ENCODE data around the gene NEAT1. TPM values are rescaled to one million over a fixed set of nuclear protein-coding genes. Genes with fewer than 3 reads are reported as not detected.

Gene NEAT1
- total RNA-seq, 2 experiments from 2014 or later: 221 to 223 TPM

- ATAC-seq (ENCODE audit: poor library complexity): no peak
- H3K4me3 Mint-ChIP-seq: no peak overlapping the region
- H3K27ac Mint-ChIP-seq: peak overlapping the region; percentile 72
- no peak overlapping the region for H3K4me3 ChIP-seq (ENCODE audit: low read length)
- peak in 3 of 14 experiments; percentile 35 to 52 (median 49) for DNase-seq
- H3K27me3 ChIP-seq (ENCODE audit: control insufficient read depth in 1 of 2, insufficient read depth in 2 of 2, low read length in 2 of 2): no peaks in the 10 kb centered on the region
- H3K4me1 ChIP-seq (ENCODE audit: insufficient read depth, low read length): peaks cover 38% of the 10 kb centered on the region
- no peak for TF ChIP-seq CTCF (IDR thresholded peaks at IDR 0.05)
- H3K9me3 Mint-ChIP-seq: no peaks in the 10 kb centered on the region
- H3K27ac ChIP-seq (ENCODE audit: low read depth in 1 of 2, low read length in 2 of 2): peak overlapping the region in 1 of 2 donors; percentile 7
- intact Hi-C loops (cut with DNase I, micrococcal nuclease): no loop called here
- H3K4me1 Mint-ChIP-seq (ENCODE audit: low read depth): peaks cover 23% of the 10 kb centered on the region
- no peaks in the 10 kb centered on the region for H3K27me3 Mint-ChIP-seq
- H3K36me3 ChIP-seq (ENCODE audit: insufficient read depth, low read length): peaks cover 19% of the 10 kb centered on the region
- no peaks in the 10 kb centered on the region for H3K9me3 ChIP-seq (ENCODE audit: control insufficient read depth in 1 of 2, insufficient read depth in 1 of 2, low read length in 2 of 2)
- ChIA-PET CTCF (interaction anchor here (0.5 to 0.7 kb wide), 2 partner anchors 38 to 88 kb away, joined by 3 to 4 read pairs; no protein-coding TSS in a partner anchor), POLR2A (interaction anchor here (13.2 to 14.4 kb wide), 2 partner anchors 42 to 125 kb away, joined by 225 to 350 read pairs; partner anchors contain the start of genes MALAT1 and NEAT1)
- peaks cover 22% of the 10 kb centered on the region for H3K36me3 Mint-ChIP-seq (ENCODE audit: low read depth)
Observed at GRCh38 chr11:65378208-65378927, 44.2 kb upstream of the NEAT1 start.

DNA sequence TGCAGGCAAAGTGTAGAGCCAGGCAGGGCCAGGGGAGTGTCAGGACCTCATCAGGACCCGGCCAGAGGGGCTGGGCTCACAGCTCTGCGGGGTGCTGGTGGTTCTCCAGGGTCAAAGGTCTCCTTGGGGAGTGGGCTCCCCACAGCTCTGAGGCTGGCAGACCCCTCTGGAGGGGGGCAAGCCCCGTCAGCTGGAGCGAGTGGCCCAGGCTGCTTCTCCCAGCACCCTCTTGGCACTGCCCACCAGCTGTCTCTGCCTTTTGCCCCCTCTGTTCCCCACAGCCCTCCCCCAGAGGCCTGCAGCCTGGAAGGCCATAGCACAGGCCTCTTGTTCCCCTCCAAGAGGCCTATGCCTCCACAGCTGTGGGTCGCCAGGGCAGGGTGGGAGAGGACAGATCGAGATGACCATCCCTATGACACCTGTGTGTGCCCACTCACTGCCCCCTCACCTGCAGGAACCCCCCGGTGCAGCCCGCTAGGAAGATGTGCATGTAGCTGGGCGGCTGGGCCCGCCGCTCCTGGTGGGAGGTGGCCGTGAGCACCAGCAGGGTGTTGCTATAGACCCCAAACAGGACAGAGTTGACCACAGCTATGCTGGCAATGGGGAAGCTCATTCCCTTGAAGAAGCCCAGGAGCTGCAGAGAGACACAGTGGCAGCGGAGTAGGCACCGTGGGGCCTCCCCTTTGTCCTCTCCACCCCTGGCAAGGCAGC lies 43.5 kb upstream of the NEAT1 start:
- H3K27ac Mint-ChIP-seq: peak overlapping the region; percentile 44

More for the DNA sequence above, 43.5 kb upstream of the NEAT1 start:
- Histone ChIP-seq H3K9me3 (ENCODE audit: control insufficient read depth in 1 of 2, insufficient read depth in 1 of 2, low read length in 2 of 2) (no peaks in the 10 kb centered on the region), H3K4me3 (ENCODE audit: low read length) (no peak overlapping the region), H3K27ac (ENCODE audit: low read depth in 1 of 2, low read length in 2 of 2) (no peak overlapping the region), H3K36me3 (ENCODE audit: insufficient read depth, low read length) (peaks cover 19% of the 10 kb centered on the region), H3K4me1 (ENCODE audit: insufficient read depth, low read length) (peaks cover 45% of the 10 kb centered on the region), H3K27me3 (ENCODE audit: control insufficient read depth in 1 of 2, insufficient read depth in 2 of 2, low read length in 2 of 2) (no peaks in the 10 kb centered on the region)
- no peak for TF ChIP-seq CTCF (IDR thresholded peaks at IDR 0.05)
- CTCF ChIA-PET: interaction anchor here (0.6 kb wide), 1 partner anchor 278 kb away, joined by 4 read pairs; no protein-coding TSS in a partner anchor
- Mint-ChIP-seq H3K9me3 (no peaks in the 10 kb centered on the region), H3K4me1 (ENCODE audit: low read depth) (peaks cover 30% of the 10 kb centered on the region), H3K27me3 (no peaks in the 10 kb centered on the region), H3K4me3 (no peak overlapping the region), H3K36me3 (ENCODE audit: low read depth) (peaks cover 22% of the 10 kb centered on the region)
- no peak for DNase-seq
- no peak for ATAC-seq (ENCODE audit: poor library complexity)
- POLR2A ChIA-PET: interaction anchor here (13.2 to 14.4 kb wide), 2 partner anchors 41 to 124 kb away, joined by 225 to 350 read pairs; partner anchors contain the start of genes MALAT1 and NEAT1
- intact Hi-C loops (cut with DNase I, micrococcal nuclease): no loop called here
